SK-N-SH treated with all-trans-retinoic acid at 6 μM for 48 hours (cell line): ENCODE measurements around the gene PPARG.

ENCODE experiments used
- ARNTL ChIP-seq: fragments of 450-650 bp; formaldehyde crosslinking; IDR thresholded peaks from 2 replicates; pipeline ENCODE4 v1.5.0; 2020; ENCODE audit warnings: low read depth, mild to moderate bottlenecking, moderate library complexity, borderline replicate concordance
- BACH2 ChIP-seq: fragments of 250-450 bp; sonication (Bioruptor Pico); IDR thresholded peaks from 2 replicates; pipeline ENCODE4 v1.9.0; 2021; ENCODE audit warnings: mild to moderate bottlenecking, borderline replicate concordance
- PATZ1 ChIP-seq: fragments of 250-450 bp; sonication (Bioruptor Pico); IDR thresholded peaks from 2 replicates; pipeline ENCODE4 v1.8.0; 2020; ENCODE audit warnings: mild to moderate bottlenecking, moderate library complexity, borderline replicate concordance
- PPARA ChIP-seq: fragments of 250-450 bp; sonication (Bioruptor Pico); IDR thresholded peaks from 2 replicates; pipeline ENCODE4 v1.5.0; 2020; ENCODE audit warnings: mild to moderate bottlenecking, borderline replicate concordance
- RARB ChIP-seq: fragments of 250-450 bp; sonication (Bioruptor Pico); IDR thresholded peaks from 2 replicates; pipeline ENCODE4 v1.8.0; 2021; ENCODE audit warnings: mild to moderate bottlenecking, moderate library complexity
- TCF4 ChIP-seq: fragments of 250-450 bp; sonication (Bioruptor Pico); IDR thresholded peaks from 2 replicates; pipeline ENCODE4 v1.8.0; 2021; ENCODE audit warnings: mild to moderate bottlenecking, moderate library complexity, borderline replicate concordance
- ZFP3 ChIP-seq: fragments of 250-450 bp; sonication (Bioruptor Pico); IDR thresholded peaks from 2 replicates; pipeline ENCODE4 v1.5.0; 2020; ENCODE audit warnings: mild to moderate bottlenecking, moderate library complexity
- ZNF565 ChIP-seq: fragments of 450-650 bp; formaldehyde crosslinking; conservative IDR thresholded peaks from 2 replicates; pipeline ENCODE4 v1.5.0; 2020; ENCODE audit warnings: low read depth, mild to moderate bottlenecking, moderate library complexity
- TF ChIP-seq, protein P1 (sequence below): fragments of 250-450 bp; sonication (Bioruptor Pico); IDR thresholded peaks from 2 replicates; pipeline ENCODE4 v1.5.1; 2021; ENCODE audit warnings: mild to moderate bottlenecking, moderate library complexity

DNA sequence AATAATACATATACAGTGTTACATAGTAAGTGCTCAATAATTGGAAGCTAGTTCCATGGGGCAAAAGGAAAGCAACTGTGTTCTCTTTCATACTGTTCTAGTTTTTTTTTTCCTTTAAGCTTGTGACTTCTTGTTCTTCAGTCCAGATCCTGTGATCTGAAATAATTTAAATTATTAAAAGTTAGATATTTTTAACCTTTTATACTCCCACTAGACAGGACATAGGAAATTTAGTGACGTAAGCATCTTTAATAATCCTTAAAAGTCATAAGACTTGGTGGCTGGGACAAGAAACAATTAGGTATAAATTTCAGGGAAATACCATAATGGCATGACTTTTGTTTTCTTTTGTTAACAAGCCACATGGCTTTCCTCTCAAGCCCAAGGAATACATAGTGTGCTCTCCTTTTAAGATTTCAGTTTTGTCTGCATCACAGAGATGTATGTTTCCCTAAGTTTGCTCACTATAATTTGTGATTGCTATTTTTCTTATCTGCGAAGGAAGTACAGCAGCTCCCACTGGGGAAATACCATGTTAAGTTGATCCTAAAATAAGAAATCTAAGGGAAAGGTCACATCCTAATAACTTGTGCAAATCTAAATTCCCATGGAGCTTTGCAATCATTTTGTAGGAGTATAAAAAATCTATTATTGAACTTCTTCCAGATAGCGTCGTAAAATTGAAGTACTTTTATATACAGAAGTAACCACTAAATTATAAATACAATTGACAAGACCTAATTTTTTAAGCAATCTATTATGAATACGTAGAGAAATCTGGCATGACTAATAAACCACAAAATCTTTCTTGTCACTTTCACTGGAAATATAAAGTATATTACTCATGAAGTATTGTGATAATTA is 30.1 kb downstream of the PPARG start:
- TF ChIP-seq BACH2 (CRISPR knock-in tag) (no peak), TCF4 (no peak), PATZ1 (CRISPR knock-in tag) (no peak), PPARA (no peak), RARB (CRISPR knock-in tag) (no peak), ZNF565 (CRISPR knock-in tag) (no peak), ARNTL (no peak), ZFP3 (CRISPR knock-in tag) (no peak)
- TF ChIP-seq, protein P1, sequence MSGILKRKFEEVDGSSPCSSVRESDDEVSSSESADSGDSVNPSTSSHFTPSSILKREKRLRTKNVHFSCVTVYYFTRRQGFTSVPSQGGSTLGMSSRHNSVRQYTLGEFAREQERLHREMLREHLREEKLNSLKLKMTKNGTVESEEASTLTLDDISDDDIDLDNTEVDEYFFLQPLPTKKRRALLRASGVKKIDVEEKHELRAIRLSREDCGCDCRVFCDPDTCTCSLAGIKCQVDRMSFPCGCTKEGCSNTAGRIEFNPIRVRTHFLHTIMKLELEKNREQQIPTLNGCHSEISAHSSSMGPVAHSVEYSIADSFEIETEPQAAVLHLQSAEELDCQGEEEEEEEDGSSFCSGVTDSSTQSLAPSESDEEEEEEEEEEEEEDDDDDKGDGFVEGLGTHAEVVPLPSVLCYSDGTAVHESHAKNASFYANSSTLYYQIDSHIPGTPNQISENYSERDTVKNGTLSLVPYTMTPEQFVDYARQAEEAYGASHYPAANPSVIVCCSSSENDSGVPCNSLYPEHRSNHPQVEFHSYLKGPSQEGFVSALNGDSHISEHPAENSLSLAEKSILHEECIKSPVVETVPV (CRISPR knock-in tag): no peak
